ENCODE measurements around the gene SLC39A11. TPM values are rescaled to one million over a fixed set of nuclear protein-coding genes. Genes with fewer than 3 reads are reported as not detected.
"Not testable (repeated sequence)": the region's sequence is repeated elsewhere in the genome, so short reads cannot be mapped to it uniquely, and the experiment has no call there.

Gene SLC39A11
- total RNA-seq, 1 experiment from 2014 or later = 64.4 TPM

DNA sequence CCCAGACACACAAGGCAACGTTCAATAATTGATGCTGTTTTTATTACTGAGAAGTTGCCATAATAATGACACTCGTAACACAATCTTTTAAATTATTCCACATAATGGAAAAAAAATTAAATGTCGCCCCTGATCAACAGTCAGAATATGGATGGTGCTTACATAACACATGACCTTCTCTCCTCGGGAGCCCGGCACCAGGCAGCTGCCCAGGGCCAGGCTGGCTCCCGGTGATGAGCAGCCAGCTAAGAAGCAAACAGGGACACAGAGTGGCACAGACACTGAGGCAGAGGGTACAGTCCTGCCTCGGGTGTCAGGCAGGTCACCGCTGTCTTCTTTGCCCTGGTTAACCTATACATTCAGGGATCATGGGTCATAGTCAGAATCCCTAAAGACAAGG, 137.9 kb downstream of the SLC39A11 start:
- no peak for DNase-seq (ENCODE audit: low read depth, low spot score)
- in situ Hi-C loops (cut with HindIII; ENCODE audit: low pct_unique_long_range_greater_than_20kb, low sequenced_read_pairs) = no loop called here

DNA sequence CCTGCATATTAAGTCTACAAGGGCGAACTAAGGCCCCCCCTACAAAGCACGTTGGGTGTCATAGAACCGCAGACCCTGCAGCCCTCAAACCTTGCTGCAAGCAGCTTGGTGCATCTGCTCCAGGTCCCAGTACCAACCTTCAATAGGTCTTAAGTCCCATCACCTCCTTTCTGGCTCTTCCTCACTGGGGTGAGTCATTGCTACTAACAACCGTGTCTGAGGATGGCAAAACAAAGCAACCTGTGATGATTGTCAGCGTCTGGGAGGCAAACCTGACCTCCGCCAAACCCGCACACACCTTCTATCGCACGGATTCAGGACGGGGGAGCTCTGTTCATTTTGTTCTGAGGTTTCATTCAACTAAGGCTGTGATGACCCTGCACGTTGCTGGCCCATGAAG, 138.9 kb downstream of the SLC39A11 start:
- DNase-seq (ENCODE audit: low read depth, low spot score) = no peak
- in situ Hi-C loops (cut with HindIII; ENCODE audit: low pct_unique_long_range_greater_than_20kb, low sequenced_read_pairs) = no loop called here

DNA sequence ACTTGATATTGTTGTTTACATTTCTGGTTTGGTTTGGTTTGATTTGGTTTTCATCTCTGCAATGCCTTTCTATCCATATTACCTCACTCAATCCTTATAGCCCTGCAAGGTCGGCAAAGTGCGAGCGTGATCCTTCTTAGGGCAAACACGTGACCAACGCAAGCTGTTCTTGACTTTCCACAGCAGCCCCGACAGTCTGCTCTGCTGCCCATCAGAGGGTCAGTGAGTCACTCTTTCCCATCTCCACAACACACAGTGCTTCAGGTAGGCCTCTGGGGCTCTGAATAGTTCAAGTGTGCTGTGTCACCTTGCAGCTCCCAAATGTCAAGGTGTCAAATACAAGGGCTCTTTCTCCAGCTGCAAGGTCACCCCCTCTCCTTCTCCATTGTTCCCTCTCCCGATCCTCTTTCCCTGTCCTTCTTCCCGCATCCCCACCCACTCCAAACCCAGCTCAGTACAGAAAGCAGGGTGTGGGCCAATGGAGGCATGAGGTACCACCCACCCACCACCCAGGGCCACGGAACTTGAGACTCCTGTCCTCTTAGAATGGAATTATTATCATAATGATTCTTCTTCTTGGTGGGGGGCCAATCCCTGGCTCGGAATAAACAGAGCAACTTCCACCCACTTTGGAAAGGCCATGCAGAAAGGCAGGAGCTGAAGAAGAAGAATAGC, 139.7 kb downstream of the SLC39A11 start:
- no peak for DNase-seq (ENCODE audit: low read depth, low spot score)
- in situ Hi-C loops (cut with HindIII; ENCODE audit: low pct_unique_long_range_greater_than_20kb, low sequenced_read_pairs) = no loop called here

DNA sequence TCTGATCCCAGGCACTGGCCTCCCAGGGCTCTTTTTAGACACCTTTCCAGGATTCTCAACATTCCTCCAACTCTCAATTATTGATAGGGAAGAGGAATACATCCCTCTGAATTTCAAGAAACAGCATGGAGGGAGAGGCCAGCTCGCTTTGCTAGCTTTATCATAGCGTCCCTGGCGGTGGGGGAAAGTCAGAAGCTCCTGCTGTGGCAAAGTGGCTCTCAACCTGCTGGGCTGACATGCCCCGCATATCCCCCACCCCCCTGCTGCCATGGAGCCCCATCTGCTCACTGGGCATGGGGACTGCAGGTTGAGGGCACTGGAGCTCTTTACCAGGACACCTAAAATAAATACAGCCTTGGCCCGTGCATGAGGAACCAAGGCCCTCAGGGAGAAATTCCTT, 140.3 kb downstream of the SLC39A11 start:
- in situ Hi-C loops (cut with HindIII; ENCODE audit: low pct_unique_long_range_greater_than_20kb, low sequenced_read_pairs) = no loop called here
- no peak for DNase-seq (ENCODE audit: low read depth, low spot score)

DNA sequence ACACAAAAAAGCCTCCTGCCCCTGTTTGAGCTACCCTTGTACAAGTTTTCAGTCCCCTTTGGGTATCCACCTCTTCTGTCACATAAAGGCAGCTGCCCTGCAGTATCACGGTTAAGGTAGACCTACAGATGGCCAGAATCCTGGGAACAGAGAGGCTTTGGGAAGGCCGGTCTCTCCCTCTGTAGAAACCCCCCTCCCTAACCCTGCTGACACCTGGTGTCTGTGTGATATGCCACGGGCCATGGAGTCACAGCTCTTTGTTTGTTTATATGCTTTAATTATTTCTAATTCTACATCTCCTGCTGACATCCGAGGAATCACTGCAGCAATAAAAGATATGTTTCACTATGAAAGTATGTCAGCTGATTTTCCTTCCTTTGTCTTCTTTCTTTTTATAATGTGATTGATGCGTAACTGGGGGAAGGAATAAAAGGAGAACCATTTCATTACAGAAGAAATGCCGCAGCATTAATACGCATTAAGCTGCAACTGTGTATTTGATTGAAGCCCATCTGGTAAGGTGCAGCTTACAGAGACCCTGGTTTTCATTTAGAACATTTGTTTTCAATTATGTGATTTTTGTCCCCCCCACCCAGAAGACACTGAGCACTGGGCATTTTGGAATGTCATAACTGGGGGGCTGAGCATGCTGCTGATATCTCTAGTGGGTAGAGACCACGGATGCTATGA, 142.1 kb downstream of the SLC39A11 start:
- in situ Hi-C loops (cut with HindIII; ENCODE audit: low pct_unique_long_range_greater_than_20kb, low sequenced_read_pairs) = no loop called here
- DNase-seq (ENCODE audit: low read depth, low spot score) = no peak

DNA sequence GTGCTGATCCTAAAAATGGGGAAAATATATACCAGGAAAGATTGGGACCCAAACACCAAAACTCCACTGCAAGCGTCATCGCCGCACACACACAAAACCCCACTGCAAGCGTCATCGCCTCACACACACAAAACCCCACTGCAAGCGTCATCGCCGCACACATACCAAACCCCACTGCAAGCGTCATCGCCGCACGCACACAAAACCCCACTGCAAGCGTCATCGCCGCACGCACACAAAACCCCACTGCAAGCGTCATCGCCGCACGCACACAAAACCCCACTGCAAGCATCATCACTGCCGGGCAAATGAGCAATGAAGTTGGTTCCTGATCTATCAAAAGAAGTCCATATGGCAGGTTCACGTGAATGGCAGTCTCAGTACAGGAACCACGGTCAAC, 144.4 kb downstream of the SLC39A11 start:
- in situ Hi-C loops (cut with HindIII; ENCODE audit: low pct_unique_long_range_greater_than_20kb, low sequenced_read_pairs) = no loop called here
- DNase-seq (ENCODE audit: low read depth, low spot score) = no peak

DNA sequence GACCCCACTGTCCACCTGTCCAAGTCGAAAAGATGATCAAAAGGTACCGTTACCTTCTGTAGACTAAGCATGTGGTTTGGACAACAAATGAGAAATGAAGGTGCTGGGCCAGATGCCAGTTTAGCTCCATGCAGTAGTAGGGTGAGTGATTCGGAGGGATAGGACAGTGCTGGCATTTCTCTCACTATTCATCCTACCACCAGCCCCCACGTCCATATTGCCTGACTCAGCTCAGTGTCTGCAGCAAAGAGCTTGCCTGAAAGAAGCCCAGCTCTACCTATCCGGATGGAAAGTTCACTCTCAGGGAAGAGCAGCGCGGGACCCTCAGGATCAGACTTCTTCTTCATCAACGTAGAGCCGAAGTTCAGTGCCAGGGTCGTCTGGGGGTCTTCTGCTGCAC, 145.0 kb downstream of the SLC39A11 start:
- no peak for DNase-seq (ENCODE audit: low read depth, low spot score)
- in situ Hi-C loops (cut with HindIII; ENCODE audit: low pct_unique_long_range_greater_than_20kb, low sequenced_read_pairs) = no loop called here

DNA sequence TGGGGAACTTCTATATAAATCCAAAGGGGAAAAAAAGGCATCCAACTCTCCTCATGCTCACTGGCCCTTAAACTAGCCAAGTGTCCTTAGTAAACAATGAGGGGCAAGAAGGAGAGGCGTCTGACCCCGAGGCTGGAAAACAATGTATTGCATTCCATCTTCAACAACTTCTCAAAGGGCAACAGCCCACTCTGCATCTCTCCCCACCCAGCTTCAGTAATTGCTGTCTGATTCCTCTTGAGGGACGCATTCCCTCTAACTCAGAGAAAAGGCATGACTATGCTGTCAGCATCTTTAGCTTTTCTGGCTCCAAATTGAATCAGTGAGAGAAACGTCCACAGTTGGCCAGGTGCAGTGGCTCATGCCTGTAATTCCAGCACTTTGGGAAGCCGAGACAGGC, 145.8 kb downstream of the SLC39A11 start:
- in situ Hi-C loops (cut with HindIII; ENCODE audit: low pct_unique_long_range_greater_than_20kb, low sequenced_read_pairs) = no loop called here
- no peak for DNase-seq (ENCODE audit: low read depth, low spot score)

DNA sequence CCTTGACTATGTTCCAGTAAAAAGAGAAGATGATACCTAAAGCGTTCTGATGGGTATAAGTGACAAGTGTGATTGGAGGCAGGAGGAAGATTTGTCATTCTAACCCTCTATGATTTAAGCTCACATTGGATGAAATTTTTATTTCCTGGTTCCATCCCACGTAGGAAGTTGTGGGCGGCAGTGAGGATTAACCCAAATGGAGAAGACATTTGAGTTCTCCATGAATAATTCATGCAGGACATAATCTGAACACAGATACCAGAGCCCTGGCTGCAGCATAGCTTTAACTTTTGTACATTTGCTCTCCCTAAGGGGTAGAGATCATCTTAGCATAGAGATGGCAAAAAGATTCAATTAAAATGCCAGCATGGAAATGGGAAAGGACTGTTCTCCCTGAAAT, 146.3 kb downstream of the SLC39A11 start:
- no peak for DNase-seq (ENCODE audit: low read depth, low spot score)
- in situ Hi-C loops (cut with HindIII; ENCODE audit: low pct_unique_long_range_greater_than_20kb, low sequenced_read_pairs) = no loop called here

DNA sequence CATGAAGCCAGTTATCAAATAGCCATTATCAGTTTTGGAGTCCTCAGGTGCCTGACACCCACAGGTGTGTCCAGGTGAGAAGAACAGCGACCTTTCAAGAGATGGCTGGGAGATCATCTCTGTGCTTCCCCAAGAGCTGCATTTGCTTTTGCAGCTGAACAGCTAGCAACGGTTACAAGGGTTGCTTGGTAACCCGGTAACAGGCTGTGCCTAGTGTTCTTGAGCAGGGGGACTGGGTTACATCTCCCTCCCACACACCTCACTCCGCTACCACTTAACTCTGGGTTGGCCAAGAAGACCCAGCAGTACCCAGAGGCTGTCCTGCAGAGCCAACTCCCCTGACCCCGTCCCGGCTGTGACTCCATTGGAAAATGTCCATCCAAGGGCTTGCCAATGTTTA, 147.0 kb downstream of the SLC39A11 start:
- in situ Hi-C loops (cut with HindIII; ENCODE audit: low pct_unique_long_range_greater_than_20kb, low sequenced_read_pairs) = no loop called here
- no peak for DNase-seq (ENCODE audit: low read depth, low spot score)

DNA sequence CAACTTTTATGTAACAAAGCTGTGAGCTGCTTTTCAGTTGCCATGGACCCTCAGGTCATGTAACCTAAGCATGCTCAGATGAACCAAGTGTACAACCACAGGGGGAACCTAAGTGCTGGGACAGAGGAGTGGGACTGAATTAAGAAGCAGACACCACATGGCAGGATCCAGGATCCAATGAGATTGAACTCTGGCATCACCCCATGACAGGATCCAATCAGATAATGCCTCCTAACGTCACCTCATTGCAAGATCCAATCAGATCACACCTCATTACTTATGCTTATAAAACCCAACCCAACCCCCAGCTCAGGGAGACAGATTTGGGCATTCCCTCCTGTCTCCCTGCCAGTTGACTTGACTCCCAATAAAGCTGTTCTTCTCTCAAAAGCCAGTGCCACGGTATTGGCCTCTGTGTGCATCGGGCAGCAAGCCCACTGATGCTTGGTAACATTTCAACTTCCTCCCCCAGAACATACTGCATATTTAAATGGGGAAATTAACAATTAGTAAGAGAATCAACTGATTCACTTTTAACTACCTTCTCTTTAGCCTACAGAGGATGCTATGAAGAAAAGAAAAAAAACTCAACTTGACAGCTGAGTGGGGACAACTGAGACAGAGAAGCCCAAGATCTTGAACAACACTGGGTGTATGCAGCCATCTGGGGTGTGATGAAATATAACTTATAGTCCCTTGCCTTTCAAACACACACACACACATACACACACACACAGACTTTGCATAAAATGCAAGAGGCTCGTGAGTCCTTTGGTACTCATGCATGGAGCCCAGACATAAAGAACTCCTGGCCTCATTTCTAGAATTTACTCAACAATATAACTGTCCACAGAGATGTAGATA, 148.4 kb downstream of the SLC39A11 start:
- peak; percentile 31 for DNase-seq (ENCODE audit: low read depth, low spot score)
- in situ Hi-C loops (cut with HindIII; ENCODE audit: low pct_unique_long_range_greater_than_20kb, low sequenced_read_pairs) = no loop called here

DNA sequence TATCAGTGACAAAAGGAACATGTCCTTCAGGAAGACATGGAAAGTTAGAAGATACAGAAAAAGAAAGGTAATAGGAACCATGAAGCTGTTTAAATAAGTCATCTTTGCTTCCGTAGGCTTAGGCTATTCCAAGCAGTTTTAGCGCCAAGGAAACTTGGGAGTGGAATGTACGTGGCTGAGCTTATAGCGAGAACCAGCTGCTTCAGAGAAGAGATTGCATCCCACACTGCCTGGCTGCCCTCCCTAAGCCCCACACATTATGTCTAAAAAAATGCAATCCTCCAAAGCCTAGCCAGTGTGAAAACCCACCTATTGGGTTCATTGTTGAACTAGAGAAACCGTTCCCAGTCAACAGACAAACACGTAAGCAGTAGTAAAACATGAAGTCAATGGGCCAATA, 149.9 kb downstream of the SLC39A11 start:
- no peak for DNase-seq (ENCODE audit: low read depth, low spot score)
- in situ Hi-C loops (cut with HindIII; ENCODE audit: low pct_unique_long_range_greater_than_20kb, low sequenced_read_pairs) = no loop called here

DNA sequence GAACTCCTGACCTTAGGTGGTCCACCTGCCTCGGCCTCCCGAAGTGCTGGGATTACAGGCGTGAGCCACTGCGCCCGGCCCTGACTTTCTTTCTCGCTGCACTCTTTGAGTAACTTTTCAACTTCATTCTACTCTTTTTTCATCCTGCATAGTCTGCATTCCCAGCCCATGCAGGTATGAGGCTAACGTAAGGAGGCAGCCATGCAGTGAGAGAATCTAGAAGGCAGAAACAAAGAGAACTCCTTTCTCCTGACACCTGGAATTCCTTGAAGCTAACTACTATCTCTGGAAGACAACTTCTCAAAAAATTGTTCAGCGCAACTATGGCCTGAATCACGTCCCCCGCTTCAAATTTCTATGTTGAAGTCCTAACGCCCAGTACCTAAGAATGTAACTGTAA, 152.0 kb downstream of the SLC39A11 start:
- in situ Hi-C loops (cut with HindIII; ENCODE audit: low pct_unique_long_range_greater_than_20kb, low sequenced_read_pairs) = no loop called here
- no peak for DNase-seq (ENCODE audit: low read depth, low spot score)

DNA sequence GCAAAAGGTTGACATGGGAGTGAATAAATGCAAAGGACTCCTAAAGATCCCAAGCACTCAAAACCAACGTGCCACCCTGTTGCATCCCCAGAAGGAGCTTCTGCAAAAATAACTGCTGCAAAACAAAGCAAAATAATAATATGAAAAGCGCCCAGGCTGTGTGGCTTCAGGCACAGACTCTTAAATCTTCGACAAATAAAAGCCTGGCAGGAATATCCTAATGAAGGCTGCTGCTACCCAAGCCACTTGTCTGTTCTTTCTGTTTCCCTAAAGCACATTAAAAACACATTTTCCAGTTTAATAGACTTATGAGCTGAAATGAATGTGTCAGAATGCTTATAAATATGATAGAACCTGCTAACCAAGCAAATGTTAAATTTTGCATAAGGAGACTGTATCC, 154.0 kb downstream of the SLC39A11 start:
- no peak for DNase-seq (ENCODE audit: low read depth, low spot score)
- in situ Hi-C loops (cut with HindIII; ENCODE audit: low pct_unique_long_range_greater_than_20kb, low sequenced_read_pairs) = no loop called here

DNA sequence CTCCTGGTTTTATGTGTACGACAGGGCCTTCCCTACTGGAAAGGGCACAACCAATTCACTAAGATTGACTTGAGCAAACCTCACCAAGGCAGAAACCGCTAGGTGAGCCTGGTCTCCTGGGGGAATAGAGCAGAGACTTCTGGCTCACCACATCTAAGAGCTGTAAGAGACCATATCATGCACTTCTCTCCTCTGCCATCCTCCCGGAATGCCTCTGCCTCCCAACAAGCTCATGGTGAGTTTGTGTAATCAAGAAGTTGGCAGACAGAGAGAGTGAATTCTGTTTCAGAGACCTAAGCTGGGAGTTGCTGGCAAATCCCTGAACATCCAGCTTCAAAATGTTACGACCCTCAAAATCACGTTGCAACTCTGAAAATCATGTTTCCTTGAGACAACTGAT, 154.8 kb downstream of the SLC39A11 start:
- in situ Hi-C loops (cut with HindIII; ENCODE audit: low pct_unique_long_range_greater_than_20kb, low sequenced_read_pairs) = no loop called here
- DNase-seq (ENCODE audit: low read depth, low spot score) = no peak

DNA sequence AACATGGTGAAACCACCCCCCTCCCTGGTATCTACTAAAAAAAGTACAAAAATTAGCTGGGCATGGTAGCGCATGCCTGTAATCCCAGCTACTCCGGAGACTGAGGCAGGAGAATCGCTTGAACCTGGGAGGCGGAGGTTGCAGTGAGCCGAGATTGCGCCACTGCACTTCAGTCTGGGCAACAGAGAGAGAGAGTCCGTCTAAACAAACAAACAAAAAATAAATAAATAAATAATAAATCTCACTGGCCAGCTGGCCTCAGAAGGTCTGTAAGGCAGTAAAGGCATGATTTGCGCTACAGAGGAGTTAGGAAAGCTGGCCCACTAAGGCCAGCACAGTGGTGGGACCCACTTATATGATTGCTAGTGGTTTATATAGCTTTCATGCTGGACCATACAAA, 155.2 kb downstream of the SLC39A11 start:
- DNase-seq (ENCODE audit: low read depth, low spot score); in situ Hi-C loops (cut with HindIII; ENCODE audit: low pct_unique_long_range_greater_than_20kb, low sequenced_read_pairs): not testable (repeated sequence)

DNA sequence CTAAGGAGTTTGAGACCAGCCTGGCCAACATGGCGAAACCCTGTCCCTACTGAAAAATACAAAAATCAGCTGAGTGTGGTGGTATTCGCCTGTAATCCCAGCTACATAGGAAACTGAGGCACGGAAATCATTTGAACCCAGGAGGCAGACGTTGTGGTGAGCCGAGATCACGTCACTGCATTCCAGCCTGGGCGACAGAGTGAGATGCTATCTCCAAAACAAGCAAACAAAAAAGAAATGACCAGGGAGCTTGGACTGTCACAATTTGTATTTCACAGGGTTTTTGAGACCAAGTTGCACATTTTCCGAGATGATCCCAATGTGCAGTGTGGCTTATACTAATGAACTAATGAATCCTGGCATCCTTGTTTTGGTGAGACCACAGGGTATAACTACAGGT, 156.5 kb downstream of the SLC39A11 start:
- DNase-seq (ENCODE audit: low read depth, low spot score) = no peak
- in situ Hi-C loops (cut with HindIII; ENCODE audit: low pct_unique_long_range_greater_than_20kb, low sequenced_read_pairs) = no loop called here

DNA sequence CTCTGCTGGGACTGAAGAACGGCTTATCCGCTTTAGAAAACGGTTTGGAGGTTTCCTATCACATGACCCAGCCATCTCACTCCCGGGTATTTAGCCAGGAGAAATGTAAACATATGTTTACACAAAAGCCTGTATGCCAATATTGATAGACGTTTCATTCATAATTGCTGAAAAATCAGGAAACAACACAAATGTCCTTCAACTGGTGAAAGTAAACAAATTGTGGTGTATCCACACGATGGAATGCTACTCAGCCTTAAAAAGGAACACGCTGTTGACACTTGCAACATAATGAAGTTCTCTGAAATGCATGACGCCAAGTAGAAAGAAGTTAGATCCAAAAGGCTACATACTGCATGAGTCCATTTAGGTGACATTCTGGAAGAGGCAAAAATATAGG, 157.6 kb downstream of the SLC39A11 start:
- in situ Hi-C loops (cut with HindIII; ENCODE audit: low pct_unique_long_range_greater_than_20kb, low sequenced_read_pairs) = no loop called here
- DNase-seq (ENCODE audit: low read depth, low spot score) = no peak

DNA sequence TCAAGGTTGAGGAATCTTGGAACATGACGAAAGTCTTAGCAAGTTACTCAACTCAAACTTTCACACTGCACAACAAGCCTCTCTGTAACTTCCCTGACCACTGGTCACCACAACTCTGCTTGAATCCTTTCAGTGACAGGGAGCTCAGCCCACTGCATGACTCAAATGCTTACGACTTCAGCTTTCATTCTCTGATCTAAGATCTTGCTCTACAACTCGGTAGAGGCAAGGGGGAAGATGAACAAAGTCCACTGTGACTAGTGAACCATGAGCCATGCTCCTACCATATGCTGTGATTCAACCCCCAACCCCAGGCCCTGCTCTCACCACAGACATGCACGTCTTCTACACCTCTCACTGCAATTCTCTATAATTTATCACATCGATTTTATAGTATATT, 160.9 kb downstream of the SLC39A11 start:
- no peak for DNase-seq (ENCODE audit: low read depth, low spot score)
- in situ Hi-C loops (cut with HindIII; ENCODE audit: low pct_unique_long_range_greater_than_20kb, low sequenced_read_pairs) = no loop called here

Data from SK-MEL-5 (cell line).